SH-SY5Y (cell line): ENCODE measurements around the gene SLC8A3.

Experiments used
- GATA2 ChIP-seq: IDR thresholded peaks from 2 replicates; pipeline ENCODE4 v1.6.1; 2011; ENCODE audit warnings: mild to moderate bottlenecking, low read depth, low read length
- GATA3 ChIP-seq: IDR thresholded peaks from 2 replicates; pipeline ENCODE4 v1.6.1; 2011; ENCODE audit warnings: low read depth, mild to moderate bottlenecking, low read length, moderate library complexity

Gene SLC8A3

DNA sequence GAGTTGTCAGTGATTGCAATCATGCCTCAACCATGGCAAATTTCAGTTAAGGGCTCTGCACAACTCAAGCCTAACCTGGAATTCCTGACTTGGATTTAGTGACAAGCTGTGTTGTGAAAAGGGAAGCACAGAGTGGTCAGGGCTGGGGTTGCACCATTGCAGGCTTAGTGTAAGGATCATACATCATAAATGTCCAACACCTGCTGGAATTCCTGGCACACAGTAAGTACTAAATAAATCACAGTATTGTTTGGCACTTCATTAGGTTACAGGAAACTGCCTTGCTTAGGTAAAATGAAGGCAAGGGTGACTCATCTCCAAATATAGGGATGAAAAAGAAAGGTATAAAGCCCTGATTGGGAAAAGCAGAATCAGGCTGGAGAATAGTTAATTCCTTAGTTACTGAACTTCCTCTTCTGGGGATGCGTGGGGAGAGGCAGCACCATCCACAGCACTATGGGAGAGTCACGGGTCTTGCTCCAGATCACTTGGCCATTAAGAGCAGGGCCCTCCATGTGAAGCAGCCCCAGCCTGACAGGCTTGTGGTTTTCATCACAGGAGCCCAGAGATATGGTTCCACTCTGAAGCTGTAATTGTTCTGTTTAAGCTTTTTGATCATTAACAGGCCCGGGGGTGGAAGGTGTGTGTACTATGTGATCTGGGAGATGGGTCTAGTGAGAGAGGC, 39.7 kb downstream of the SLC8A3 start:
- TF ChIP-seq GATA2 (peak; percentile 63; the same call in 1 of the 2 replicates), GATA3 (no peak)

DNA sequence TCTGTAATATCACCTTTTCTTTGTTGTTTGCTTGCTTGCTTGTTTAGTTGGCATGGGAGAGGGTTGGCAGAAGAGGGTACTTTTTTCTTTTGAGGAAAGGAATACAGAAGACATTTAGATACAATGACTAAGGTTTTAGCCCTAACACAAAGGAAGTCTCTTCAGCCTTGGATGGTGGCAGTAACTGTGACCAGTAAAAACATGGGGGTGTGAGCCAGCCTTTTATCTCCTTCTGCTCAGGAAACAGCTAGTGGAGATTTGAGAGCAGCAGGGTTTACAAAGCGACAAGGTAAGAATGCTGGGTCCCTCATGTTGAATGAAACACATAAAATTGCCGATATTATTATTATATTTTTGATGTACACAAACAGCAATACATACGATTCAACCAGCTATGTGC, 40.4 kb downstream of the SLC8A3 start:
- TF ChIP-seq GATA3: no peak
- TF ChIP-seq GATA2: no peak

- TF ChIP-seq GATA3 (no peak), GATA2 (no peak)
These were observed 44.7 kb downstream of the SLC8A3 start for GRCh38 chr14:70144046-70144445.

DNA sequence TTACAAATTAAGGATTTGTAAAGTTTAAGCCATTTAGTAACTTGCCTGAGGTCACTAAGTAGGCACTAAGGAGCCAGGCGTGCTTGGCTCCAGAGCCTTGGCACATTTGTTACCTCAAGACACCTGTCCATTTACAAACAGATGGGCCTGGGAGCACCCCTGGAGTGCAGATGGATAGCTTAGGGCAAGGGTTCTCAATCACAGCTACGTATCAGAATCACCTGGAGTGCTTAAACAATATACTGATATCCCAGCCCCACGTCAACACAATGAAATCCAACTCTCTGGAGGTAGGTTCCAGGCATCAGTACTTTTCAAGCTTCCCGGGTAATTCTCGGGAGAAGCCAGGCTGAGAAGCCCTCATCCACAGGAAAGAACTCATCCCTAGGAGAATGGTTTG, 45.4 kb downstream of the SLC8A3 start:
- TF ChIP-seq GATA3 (no peak), GATA2 (no peak)

- TF ChIP-seq GATA3: no peak
- no peak for TF ChIP-seq GATA2
These were observed 48.1 kb downstream of the SLC8A3 start for GRCh38 chr14:70140614-70141013.

DNA sequence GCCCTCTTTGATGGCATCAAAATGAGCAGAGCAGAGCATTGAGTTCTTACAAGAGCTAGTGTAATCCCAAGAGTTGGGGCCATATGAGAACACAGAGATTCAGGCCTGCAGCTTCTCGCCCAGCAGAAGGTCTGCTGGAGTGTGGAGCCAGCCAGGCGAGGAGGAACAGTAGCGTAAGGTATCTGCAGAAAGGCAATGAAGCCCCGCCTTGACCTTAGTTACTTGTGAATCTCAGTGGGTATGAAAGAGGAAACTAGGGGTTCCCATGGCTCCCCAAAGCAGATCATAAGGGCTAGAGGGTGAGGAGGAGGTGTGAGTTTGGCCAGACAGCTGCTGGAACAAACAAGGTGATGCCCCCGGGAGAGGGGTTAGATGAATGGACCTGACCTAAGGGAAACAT, 49.4 kb downstream of the SLC8A3 start:
- TF ChIP-seq GATA3 (no peak), GATA2 (no peak)

- TF ChIP-seq GATA2 (no peak), GATA3 (no peak)
These were observed 51.0 kb downstream of the SLC8A3 start for GRCh38 chr14:70137788-70138187.

DNA sequence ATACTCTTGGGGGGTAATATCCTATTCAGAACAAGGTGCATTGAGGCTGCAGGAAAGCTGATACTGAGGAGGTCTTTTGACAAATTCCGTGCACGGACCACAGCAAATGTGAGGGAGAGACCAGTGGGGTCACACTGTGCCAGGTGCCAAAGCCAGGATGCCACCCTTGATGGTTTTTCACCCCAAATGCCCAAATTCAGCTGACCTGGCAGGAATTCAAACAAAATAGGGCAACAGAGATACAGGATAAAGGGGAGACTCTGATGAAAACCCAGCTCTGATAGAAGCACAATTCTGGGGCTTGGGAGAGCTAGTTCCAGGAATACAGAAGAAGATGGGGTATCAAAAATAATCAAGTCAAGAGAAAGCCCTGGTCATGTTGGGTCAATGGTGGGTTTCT, 55.3 kb downstream of the SLC8A3 start:
- TF ChIP-seq GATA3 (no peak), GATA2 (no peak)

GRCh38 chr14:70130482-70130881, 58.3 kb downstream of the SLC8A3 start:
- TF ChIP-seq GATA3 (no peak), GATA2 (no peak)

GRCh38 chr14:70127186-70127585, 61.6 kb downstream of the SLC8A3 start:
- TF ChIP-seq GATA3 (no peak), GATA2 (no peak)

GRCh38 chr14:70123796-70124195, 65.0 kb downstream of the SLC8A3 start:
- TF ChIP-seq GATA3: no peak
- no peak for TF ChIP-seq GATA2

DNA sequence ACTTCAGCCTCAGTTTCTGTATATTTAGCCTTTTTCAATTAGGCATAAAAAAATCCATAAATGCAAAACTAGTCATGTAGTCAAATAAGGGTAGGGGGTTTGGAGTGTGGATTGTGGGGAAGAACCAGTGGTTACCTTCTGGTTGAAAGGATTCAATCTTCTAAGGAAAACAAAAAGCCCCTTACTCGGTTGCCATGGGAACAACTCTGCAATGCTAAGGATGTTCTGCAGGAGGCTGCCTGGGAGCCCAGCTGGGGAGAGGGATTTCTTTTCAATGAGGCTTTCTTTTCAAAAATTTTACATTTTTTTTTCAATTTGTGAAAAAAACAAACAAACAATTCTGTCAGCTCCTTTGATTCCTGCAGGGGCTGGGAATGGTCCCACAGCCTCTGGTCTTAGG, 67.2 kb downstream of the SLC8A3 start:
- TF ChIP-seq GATA2: no peak
- TF ChIP-seq GATA3: no peak

GRCh38 chr14:70118064-70118463, 70.7 kb downstream of the SLC8A3 start:
- TF ChIP-seq GATA2 (no peak), GATA3 (no peak)

- TF ChIP-seq GATA2: no peak
- TF ChIP-seq GATA3: no peak
These were observed 72.5 kb downstream of the SLC8A3 start for GRCh38 chr14:70116278-70116677.

- TF ChIP-seq GATA2 (no peak), GATA3 (no peak)
These were observed 74.1 kb downstream of the SLC8A3 start for GRCh38 chr14:70114621-70115156.
